ENCODE measurements around the gene ARHGAP6.
"Not testable (repeated sequence)": the region's sequence is repeated elsewhere in the genome, so short reads cannot be mapped to it uniquely, and the experiment has no call there.

Gene ARHGAP6

DNA sequence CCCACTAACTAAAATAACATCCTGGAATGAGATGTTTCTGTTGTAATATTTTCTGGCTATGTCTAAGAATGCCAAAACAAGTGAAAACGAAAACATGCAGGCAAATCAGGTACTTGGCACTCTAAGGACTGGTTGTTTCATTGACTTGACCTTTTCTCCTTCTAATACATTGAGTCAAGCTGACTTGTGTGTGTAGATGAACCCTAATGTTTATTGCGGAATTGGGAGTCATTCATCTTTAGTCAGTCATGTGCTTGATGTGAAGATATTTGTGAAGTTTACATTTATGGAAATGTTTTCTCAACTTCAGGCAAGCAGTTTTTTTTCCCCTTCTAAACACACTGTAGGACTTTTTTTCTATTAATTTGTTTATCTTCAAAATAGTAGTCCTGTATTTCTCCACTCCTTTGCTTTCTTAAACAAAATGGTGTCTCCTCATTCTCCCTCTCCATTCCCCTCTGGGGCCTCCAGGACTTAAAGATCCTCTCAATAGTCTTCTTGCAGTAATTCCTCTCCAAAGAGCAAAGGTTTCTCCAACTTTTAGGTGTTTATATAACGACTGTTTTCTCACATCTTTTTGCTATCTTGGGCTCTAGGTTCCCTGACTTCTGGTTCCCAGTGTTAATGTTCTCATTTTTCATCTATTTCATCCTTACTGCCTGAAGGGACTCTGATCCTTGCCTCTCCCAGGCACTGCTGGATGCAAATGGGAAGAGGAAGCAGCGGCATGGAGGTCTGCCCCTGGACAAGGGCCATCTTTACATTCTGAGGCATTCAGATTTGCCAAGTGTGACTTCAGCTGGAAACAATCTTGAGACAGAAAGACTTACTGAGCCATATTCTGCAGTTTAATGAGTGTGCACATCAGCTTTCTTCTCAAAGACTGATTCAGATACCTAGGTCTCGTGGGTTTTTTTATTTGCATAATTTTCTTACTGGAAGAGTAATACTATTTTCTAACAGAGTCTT is 166.4 kb downstream of the ARHGAP6 start:
- Mint-ChIP-seq H3K27ac (no peak overlapping the region), H3K36me3 (ENCODE audit: low read depth) (no peaks in the 10 kb centered on the region), H3K4me3 (no peak overlapping the region), H3K27me3 (ENCODE audit: low read depth, poor library complexity) (no peaks in the 10 kb centered on the region), H3K4me1 (no peaks in the 10 kb centered on the region), H3K9me3 (peaks cover 12% of the 10 kb centered on the region)
- DNase-seq = no peak
- TF ChIP-seq, protein P1, sequence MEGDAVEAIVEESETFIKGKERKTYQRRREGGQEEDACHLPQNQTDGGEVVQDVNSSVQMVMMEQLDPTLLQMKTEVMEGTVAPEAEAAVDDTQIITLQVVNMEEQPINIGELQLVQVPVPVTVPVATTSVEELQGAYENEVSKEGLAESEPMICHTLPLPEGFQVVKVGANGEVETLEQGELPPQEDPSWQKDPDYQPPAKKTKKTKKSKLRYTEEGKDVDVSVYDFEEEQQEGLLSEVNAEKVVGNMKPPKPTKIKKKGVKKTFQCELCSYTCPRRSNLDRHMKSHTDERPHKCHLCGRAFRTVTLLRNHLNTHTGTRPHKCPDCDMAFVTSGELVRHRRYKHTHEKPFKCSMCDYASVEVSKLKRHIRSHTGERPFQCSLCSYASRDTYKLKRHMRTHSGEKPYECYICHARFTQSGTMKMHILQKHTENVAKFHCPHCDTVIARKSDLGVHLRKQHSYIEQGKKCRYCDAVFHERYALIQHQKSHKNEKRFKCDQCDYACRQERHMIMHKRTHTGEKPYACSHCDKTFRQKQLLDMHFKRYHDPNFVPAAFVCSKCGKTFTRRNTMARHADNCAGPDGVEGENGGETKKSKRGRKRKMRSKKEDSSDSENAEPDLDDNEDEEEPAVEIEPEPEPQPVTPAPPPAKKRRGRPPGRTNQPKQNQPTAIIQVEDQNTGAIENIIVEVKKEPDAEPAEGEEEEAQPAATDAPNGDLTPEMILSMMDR (IDR thresholded peaks at IDR 0.05) = no peak

- not testable (repeated sequence) for H3K36me3 Mint-ChIP-seq (ENCODE audit: low read depth); H3K27me3 Mint-ChIP-seq (ENCODE audit: low read depth, poor library complexity); H3K27ac Mint-ChIP-seq; DNase-seq; H3K4me3 Mint-ChIP-seq; H3K4me1 Mint-ChIP-seq
- peaks cover 23% of the 10 kb centered on the region for H3K9me3 Mint-ChIP-seq
Measured at GRCh38 chrX:11491375-11491774, 174.3 kb downstream of the ARHGAP6 start.

- TF ChIP-seq, protein P1 (IDR thresholded peaks at IDR 0.05) = no peak
- Mint-ChIP-seq H3K4me1 (no peaks in the 10 kb centered on the region), H3K27ac (no peak overlapping the region), H3K4me3 (no peak overlapping the region), H3K36me3 (ENCODE audit: low read depth) (no peaks in the 10 kb centered on the region), H3K9me3 (peaks cover 24% of the 10 kb centered on the region), H3K27me3 (ENCODE audit: low read depth, poor library complexity) (no peaks in the 10 kb centered on the region)
- no peak for DNase-seq
Measured at GRCh38 chrX:11484290-11484689, 181.4 kb downstream of the ARHGAP6 start.

- H3K9me3 Mint-ChIP-seq = peaks cover 13% of the 10 kb centered on the region
- DNase-seq = no peak
- no peak overlapping the region for H3K27ac Mint-ChIP-seq
- no peak overlapping the region for H3K4me3 Mint-ChIP-seq
- no peaks in the 10 kb centered on the region for H3K27me3 Mint-ChIP-seq (ENCODE audit: low read depth, poor library complexity)
- TF ChIP-seq, protein P1 (IDR thresholded peaks at IDR 0.05) = no peak
- H3K36me3 Mint-ChIP-seq (ENCODE audit: low read depth) = no peaks in the 10 kb centered on the region
- H3K4me1 Mint-ChIP-seq = no peaks in the 10 kb centered on the region
Measured at GRCh38 chrX:11481035-11481434, 184.7 kb downstream of the ARHGAP6 start.

DNA sequence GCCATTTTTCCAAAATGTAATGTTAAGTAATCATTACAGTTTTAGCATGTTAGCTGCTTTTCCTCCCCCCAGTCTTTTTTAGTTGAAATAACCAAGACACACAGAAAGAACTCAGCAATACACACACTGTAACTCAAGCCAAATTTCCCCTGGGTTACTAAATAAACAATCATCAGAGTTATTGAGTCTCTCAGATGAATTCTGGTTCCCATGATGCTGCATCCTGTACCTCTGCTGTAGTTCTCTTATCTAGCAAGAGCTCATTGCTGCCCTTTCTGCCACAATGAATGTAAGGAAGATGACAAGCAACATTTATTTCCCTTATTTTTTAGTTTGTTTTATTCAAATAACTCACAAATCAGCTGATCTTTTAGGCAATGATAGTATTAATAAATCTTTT is 185.1 kb downstream of the ARHGAP6 start:
- Mint-ChIP-seq H3K4me1 (no peaks in the 10 kb centered on the region), H3K4me3 (no peak overlapping the region), H3K27ac (no peak overlapping the region), H3K9me3 (peaks cover 15% of the 10 kb centered on the region), H3K36me3 (ENCODE audit: low read depth) (no peaks in the 10 kb centered on the region), H3K27me3 (ENCODE audit: low read depth, poor library complexity) (no peaks in the 10 kb centered on the region)
- TF ChIP-seq, protein P1 (IDR thresholded peaks at IDR 0.05) = no peak
- DNase-seq = no peak

DNA sequence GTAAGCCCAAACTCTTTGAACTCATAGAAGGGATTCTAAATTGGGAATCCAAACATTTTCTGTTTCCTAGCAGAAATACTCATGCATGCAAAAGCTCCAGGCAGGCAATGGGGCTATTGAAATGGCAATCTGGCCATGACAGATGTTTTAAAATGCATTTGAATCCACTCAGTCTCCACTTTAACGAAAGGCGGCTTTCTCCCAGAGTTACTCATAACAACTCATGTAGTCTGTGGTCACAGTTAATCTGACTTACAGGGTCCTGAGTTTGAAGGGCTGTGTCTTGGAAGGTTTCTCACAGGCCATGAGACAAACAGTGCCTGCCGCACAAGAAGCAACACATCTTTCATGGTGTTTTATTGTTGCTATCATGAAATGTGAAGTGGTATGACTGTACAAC is 186.8 kb downstream of the ARHGAP6 start:
- DNase-seq = no peak
- TF ChIP-seq, protein P1 (IDR thresholded peaks at IDR 0.05) = no peak
- no peaks in the 10 kb centered on the region for H3K36me3 Mint-ChIP-seq (ENCODE audit: low read depth)

More for the DNA sequence above, 186.8 kb downstream of the ARHGAP6 start:
- H3K27ac Mint-ChIP-seq = no peak overlapping the region
- H3K4me3 Mint-ChIP-seq = no peak overlapping the region
- no peaks in the 10 kb centered on the region for H3K27me3 Mint-ChIP-seq (ENCODE audit: low read depth, poor library complexity)
- peaks cover 19% of the 10 kb centered on the region for H3K9me3 Mint-ChIP-seq
- no peaks in the 10 kb centered on the region for H3K4me1 Mint-ChIP-seq
